AG09309 (cell line): ENCODE measurements around the gene ZBTB39.
"Not testable (repeated sequence)": the region's sequence is repeated elsewhere in the genome, so short reads cannot be mapped to it uniquely, and the experiment has no call there.

Source experiments
- DNase-seq: peaks from one replicate; pipeline ENCODE4 v3.0.0-alpha.2; 2010; ENCODE audit warnings: low read depth
- H3K4me3 ChIP-seq: 2 replicates; pipeline ENCODE4 v1.5.1; 2011; ENCODE audit warnings: mild to moderate bottlenecking, low read depth, low read length, moderate library complexity; ENCODE audit not compliant: control insufficient read depth
- CTCF ChIP-seq: IDR thresholded peaks from 2 replicates; pipeline ENCODE4 v1.5.1; 2011; ENCODE audit warnings: mild to moderate bottlenecking, low read depth, low read length, inconsistent platforms; ENCODE audit not compliant: insufficient read depth, control insufficient read depth; ENCODE audit errors: missing control alignments

Gene ZBTB39

GRCh38 chr12:56989861-56990610 is 16.3 kb downstream of the ZBTB39 start:
- no peak for DNase-seq
- TF ChIP-seq CTCF: no peak
- H3K4me3 ChIP-seq: no peak overlapping the region

DNA sequence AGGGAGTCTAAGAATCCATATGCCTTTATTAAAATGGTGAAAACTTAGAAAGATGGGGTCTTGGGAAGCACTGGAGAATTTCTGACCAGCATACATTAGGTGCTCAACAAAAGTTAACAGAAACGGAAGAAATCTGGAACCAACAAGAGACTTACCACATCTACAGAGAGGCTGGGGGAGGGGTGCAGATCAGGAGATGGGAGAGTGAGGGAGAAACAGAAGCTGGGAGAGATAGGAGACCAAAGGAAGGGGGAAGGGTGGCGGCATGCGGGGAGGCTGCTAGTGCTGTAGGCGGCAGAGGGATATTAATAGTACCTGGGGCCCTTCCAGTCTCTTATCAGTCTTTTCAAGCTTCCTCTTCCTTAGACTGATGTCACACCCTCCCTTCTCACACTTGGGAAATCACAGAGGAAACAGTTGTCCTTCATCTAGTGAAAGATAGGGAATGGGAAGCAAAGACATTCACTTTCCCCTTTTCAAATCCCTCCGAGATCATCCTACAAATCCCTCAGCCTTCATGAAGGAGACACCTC is 18.1 kb downstream of the ZBTB39 start:
- DNase-seq: no peak
- H3K4me3 ChIP-seq: no peak overlapping the region
- no peak for TF ChIP-seq CTCF

DNA sequence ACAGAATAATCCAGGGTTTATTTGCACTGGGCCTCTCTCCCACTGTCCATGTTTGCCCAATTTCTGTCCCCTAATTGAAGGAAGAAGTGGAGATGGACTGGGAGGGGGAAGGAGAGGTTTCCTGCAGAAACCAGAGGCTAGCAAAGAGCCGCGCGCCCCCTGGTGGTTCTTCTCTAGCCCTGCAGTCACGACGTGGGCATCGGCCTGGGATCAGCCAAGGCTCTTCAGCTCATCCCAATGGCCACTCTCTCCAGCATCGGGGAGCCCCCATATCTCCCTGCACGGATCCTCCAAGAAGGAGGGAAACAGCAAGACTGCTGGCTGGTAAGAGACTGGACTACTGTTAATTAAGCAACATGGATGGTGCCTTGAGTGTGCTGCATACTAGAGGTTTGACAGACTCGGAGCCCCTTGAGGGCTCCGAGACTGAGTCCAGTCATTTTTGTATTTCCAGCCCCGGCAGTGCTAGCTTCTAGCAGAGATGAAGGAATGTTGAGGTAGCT is 18.7 kb downstream of the ZBTB39 start:
- TF ChIP-seq CTCF: peak; percentile 97
- H3K4me3 ChIP-seq: no peak overlapping the region

GRCh38 chr12:56987011-56987410 is 19.3 kb downstream of the ZBTB39 start:
- no peak for TF ChIP-seq CTCF
- no peak overlapping the region for H3K4me3 ChIP-seq

More for the DNA sequence above, 18.7 kb downstream of the ZBTB39 start:
- DNase-seq: peak; percentile 28

GRCh38 chr12:56985714-56986113 is 20.6 kb downstream of the ZBTB39 start:
- not testable (repeated sequence) for DNase-seq, H3K4me3 ChIP-seq

More at GRCh38 chr12:56987011-56987410, 19.3 kb downstream of the ZBTB39 start:
- no peak for DNase-seq

DNA sequence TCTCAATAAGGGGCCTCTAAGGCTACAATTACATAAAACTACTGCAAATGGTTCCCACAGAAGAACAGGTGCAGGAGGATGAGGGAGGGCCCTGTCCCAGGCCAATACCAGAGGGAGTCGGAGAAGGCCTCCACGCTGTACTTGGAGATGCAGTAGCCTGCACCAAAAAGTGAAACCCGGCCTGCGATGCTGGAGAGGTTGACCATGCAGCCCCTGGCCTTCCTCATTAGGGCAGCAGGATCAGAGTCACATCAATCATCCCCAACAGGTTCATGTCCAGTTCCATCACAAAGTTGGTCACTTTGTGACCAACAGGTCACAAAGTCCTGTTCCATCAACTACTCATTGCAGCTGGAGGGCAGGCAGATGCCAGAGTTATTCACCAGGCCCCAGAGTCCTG is 23.0 kb downstream of the ZBTB39 start:
- DNase-seq: no peak
- no peak overlapping the region for H3K4me3 ChIP-seq
- no peak for TF ChIP-seq CTCF

GRCh38 chr12:56982578-56983236 is 23.6 kb downstream of the ZBTB39 start:
- not testable (repeated sequence) for DNase-seq, H3K4me3 ChIP-seq
